T-helper 1 cell treated with Interleukin-12 subunit alpha and Interleukin-12 subunit beta and Interleukin-4 antibody, amounts not matched to agents 30 μg/mL and 1 μg/mL, for 36 hours (primary cell): ENCODE data around the gene PHKA1.
"Not testable (repeated sequence)": the region's sequence is repeated elsewhere in the genome, so short reads cannot be mapped to it uniquely, and the experiment has no call there.

Experiments used
- H3K27ac Mint-ChIP-seq: one replicate; pipeline ENCODE4 v1.8.0; 2021; ENCODE audit warnings: mild to moderate bottlenecking, mixed read lengths
- H3K27me3 Mint-ChIP-seq: one replicate; pipeline ENCODE4 v1.8.0; 2021; ENCODE audit warnings: low read depth, mixed read lengths
- H3K36me3 Mint-ChIP-seq: one replicate; pipeline ENCODE4 v1.8.0; 2021; ENCODE audit warnings: low read depth, mixed read lengths
- H3K4me1 Mint-ChIP-seq: one replicate; pipeline ENCODE4 v1.8.0; 2021; ENCODE audit warnings: low read depth, mixed read lengths
- H3K4me3 Mint-ChIP-seq: one replicate; pipeline ENCODE4 v1.8.0; 2021; ENCODE audit warnings: mild to moderate bottlenecking, moderate library complexity, mixed read lengths
- H3K9me3 Mint-ChIP-seq: one replicate; pipeline ENCODE4 v1.8.0; 2021; ENCODE audit warnings: mixed read lengths

Gene PHKA1

DNA sequence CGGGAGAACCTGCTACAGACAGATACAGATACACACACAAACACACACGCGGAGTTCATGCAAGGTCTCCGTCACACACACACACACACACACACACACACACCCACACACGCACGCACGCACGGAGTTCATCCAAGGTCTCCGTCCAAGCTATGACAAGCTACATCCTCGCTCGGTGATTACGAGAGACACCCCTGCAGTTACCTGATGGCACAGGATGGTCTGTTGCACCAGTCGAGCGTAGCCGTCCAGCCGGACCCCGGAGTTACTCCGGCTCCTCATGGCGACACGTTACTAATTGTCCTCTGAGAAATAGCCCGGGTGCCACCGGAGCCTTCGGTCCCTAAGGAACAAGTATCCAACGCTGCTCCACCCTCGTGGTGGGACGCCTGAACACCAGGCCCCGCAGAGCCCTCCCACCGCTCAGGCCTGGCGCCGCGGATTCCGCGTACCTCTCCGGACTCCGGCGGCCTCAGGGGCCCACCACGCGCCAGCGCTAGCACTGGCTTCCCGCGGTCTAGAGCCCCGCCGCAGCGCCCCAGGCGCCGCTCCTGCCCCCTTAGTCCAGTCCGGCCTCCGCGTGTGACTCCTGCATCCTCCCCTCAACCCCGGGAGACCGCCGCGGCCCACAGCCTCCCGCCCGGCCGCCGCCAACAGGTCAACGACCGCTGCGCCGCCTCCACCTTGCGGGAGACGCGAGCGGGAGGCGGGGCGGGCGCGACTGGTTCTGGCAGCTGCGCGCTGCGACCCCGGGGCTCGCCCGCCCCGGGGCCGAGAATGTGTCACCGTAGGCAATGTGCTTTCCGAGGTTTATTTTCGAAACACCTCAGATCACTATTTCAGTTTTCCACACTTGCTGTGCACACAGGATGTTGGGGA is at the start of gene PHKA1:
Gene PHKA1 (minus strand): TSS at position 708 of the 879 bp plus-strand sequence. CDS start 426 bp downstream, at position 282.
- not testable (repeated sequence) for H3K4me1 Mint-ChIP-seq, H3K36me3 Mint-ChIP-seq, H3K27me3 Mint-ChIP-seq, H3K9me3 Mint-ChIP-seq
- peak within 1 kb of the TSS; percentile 20 for H3K27ac Mint-ChIP-seq
- peak within 1 kb of the TSS; percentile 65 for H3K4me3 Mint-ChIP-seq

DNA sequence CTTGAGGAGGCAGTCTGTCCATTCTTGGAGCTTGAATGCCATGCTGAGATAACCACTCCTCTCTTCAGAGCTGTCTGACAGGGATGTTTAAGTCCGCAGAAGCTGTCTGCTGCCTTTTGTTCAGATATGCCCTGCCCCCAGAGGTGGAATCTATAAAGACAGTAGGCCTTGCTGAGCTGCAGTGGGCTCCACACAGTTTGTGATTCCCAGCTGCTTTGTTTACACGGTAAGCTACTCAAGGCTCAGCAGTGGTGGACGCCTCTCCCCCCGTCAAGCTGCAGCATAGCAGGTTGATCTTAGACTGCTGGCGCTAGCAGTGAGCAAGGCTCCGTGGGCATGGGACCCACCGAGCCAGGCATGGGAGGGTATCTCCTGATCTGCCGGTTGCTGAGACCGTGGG is 46.3 kb upstream of the PHKA1 start:
- not testable (repeated sequence) for H3K27me3 Mint-ChIP-seq, H3K4me1 Mint-ChIP-seq, H3K4me3 Mint-ChIP-seq, H3K9me3 Mint-ChIP-seq, H3K36me3 Mint-ChIP-seq, H3K27ac Mint-ChIP-seq

DNA sequence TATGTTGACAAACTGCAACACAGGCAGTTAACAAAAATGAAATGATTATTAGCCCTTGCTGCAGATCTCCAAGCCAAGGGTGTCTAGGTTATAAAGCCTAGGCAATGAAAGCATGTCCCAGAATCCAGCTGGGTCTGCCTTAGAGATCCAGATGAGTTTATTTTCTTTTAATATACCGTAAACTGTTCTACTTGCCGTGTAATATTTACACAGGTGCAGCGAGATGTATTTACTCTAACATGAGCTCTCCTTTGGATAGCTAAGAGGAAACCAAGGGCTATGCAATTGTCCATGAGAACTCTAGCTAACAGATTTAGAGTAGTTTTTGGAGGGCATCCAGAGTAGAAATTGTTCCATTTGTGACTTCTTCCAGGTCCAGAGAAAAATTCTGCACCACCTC is 34.4 kb upstream of the PHKA1 start:
- not testable (repeated sequence) for H3K27me3 Mint-ChIP-seq, H3K4me1 Mint-ChIP-seq, H3K36me3 Mint-ChIP-seq, H3K27ac Mint-ChIP-seq, H3K4me3 Mint-ChIP-seq, H3K9me3 Mint-ChIP-seq

DNA sequence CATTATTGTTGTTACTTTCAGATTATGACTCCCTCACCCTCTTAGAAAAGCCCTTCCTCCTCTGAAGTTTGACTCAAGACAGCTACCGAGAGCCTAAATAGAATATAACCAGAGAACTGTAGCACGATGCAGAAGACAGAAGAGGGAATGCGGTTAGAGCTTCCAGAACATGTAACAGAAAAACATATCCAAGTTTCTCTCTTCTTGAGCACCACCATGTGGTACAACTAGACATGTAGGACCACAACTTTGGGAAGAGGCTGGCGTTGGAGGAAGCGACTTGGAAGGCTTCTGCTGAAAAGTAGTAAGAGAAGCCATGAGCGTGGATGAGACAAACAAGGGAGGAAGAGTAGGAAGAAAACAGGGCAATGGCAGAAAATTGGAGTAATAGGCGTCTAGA is 31.4 kb upstream of the PHKA1 start:
- not testable (repeated sequence) for H3K27ac Mint-ChIP-seq, H3K9me3 Mint-ChIP-seq, H3K27me3 Mint-ChIP-seq, H3K4me1 Mint-ChIP-seq, H3K36me3 Mint-ChIP-seq, H3K4me3 Mint-ChIP-seq

DNA sequence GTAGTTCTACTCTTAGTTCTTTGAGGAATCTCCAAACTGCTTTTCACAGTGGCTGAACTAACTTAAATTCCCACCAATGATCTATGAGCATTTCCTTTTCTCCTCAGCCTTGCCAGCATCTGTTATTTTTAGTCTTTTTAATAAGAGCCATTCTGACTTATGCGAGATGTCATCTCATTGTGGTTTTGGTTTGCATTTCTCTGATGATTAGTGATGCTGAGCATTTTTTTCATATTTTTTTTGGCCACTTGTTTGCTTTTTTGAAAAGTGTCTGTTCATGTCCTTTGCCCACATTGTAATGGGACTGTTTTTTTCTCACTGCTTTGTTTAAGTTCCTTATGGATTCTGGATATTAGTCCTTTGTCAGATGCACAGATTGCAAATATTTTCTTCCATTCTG is 21.5 kb upstream of the PHKA1 start:
- no peaks in the 10 kb centered on the region for H3K36me3 Mint-ChIP-seq
- H3K9me3 Mint-ChIP-seq = no peaks in the 10 kb centered on the region
- no peak overlapping the region for H3K4me3 Mint-ChIP-seq
- no peak overlapping the region for H3K27ac Mint-ChIP-seq
- H3K4me1 Mint-ChIP-seq = no peaks in the 10 kb centered on the region
- H3K27me3 Mint-ChIP-seq = peaks cover 21% of the 10 kb centered on the region

DNA sequence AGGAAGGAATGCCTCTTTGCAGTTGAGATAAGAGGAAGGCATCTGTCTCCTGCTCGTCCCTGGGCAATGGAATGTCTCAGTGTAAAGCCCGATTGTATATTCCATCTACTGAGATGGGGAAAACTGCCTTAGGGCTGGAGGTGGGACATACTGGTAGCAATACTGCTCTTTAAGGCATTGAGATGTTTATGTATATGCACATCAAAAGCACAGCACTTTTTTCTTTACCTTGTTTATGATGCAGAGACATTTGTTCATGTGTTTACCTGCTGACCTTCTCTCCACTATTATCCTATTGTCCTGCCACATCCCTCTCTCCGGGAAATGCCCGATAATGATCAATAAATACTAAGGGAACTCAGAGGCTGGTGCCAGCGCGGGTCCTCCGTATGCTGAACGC is 19.5 kb upstream of the PHKA1 start:
- H3K4me1 Mint-ChIP-seq, H3K4me3 Mint-ChIP-seq, H3K9me3 Mint-ChIP-seq, H3K27ac Mint-ChIP-seq, H3K36me3 Mint-ChIP-seq: not testable (repeated sequence)
- peaks cover 21% of the 10 kb centered on the region for H3K27me3 Mint-ChIP-seq

DNA sequence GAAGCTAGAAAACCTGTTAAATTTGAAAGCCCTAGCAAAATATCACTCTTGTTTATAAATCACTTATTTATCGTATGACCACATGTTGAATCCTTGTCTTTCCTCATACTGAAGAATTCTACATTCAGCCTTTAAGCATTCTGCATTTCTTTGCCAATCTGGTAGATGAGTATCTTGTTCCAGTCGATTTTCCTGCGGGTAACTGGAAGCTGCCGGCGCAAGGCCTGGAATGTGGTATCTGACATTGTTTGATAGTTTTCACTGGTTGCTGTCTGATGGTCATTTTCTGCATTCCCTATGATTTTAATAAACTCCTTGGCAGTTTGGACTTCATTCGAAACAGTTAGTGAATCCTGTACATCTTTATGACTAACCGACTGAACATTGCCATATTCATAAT is 13.7 kb upstream of the PHKA1 start:
- Mint-ChIP-seq H3K36me3 (no peaks in the 10 kb centered on the region), H3K27ac (no peak overlapping the region), H3K4me1 (no peaks in the 10 kb centered on the region), H3K27me3 (peaks cover 21% of the 10 kb centered on the region), H3K4me3 (no peak overlapping the region), H3K9me3 (no peaks in the 10 kb centered on the region)

DNA sequence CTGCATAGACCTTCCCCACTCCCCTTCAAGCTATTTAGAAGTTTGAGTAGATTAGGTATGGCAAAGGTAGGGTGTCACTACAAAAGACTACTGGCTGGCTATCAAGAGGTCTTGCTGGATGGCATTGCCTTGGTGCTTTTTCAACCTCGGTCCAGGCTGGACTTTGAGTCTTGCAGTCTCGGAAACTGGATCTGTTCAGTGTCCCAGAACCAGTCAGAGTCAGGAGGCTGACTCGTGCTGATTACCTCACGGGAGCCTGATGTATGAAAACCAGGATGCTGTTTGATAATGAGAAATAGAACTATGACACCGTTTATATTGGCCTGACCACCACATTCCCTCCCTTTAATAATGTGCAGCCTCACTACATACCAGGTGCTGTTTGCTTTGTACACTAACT is 2.7 kb upstream of the PHKA1 start:
- Mint-ChIP-seq H3K9me3 (no peaks in the 10 kb centered on the region), H3K36me3 (no peaks in the 10 kb centered on the region), H3K27ac (no peak overlapping the region), H3K4me1 (peaks cover 8% of the 10 kb centered on the region), H3K4me3 (no peak overlapping the region), H3K27me3 (peaks cover 3% of the 10 kb centered on the region)

DNA sequence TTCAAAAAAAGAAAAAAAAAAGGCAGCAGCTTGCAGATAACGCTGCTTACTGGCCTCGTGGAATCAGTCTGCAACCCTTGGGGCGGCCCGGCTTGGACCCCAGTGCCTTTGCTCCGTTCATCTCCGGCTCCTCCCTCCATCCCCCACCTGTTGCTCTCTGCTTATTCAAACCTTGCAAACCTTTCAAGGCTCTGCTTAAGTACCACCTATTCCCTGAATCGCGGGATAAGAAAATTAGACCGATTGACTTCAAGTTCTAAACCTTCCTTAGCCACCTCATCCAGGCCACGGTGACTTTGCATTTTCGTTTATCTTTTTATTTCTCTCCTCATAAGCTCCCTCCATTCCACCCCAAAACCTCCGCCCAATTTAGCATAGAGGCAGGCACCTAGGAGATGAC is 1.4 kb upstream of the PHKA1 start:
- Mint-ChIP-seq H3K4me1 (peaks cover 8% of the 10 kb centered on the region), H3K27me3 (peaks cover 3% of the 10 kb centered on the region), H3K9me3 (no peaks in the 10 kb centered on the region), H3K4me3 (no peak overlapping the region), H3K27ac (no peak overlapping the region), H3K36me3 (no peaks in the 10 kb centered on the region)

DNA sequence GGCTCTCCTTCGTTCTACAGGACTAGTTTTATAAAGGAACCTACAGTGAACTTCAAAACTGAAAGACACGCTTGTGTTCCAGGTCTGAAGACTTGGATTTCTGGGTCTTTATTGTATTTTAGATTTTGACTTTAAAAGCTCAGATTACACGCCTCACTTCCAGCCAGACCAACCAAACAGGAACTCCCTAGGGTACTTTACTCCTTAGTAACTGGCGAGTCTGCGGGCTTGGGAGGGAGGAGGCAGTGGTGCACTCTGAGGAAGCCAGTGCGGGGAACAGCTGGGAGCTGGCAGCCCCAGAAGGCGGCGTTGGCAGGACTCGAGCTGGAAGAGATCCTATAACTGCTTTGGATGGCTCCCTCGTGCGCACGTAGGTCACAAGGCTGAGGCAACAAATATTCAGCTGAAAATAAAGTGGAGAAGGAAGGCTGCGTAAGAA is 391 bp upstream of the PHKA1 start:
- Mint-ChIP-seq H3K4me1 (peaks cover 8% of the 10 kb centered on the region), H3K27ac (peak overlapping the region; percentile 20), H3K27me3 (peaks cover 3% of the 10 kb centered on the region), H3K9me3 (no peaks in the 10 kb centered on the region), H3K36me3 (no peaks in the 10 kb centered on the region), H3K4me3 (peak overlapping the region; percentile 57)

DNA sequence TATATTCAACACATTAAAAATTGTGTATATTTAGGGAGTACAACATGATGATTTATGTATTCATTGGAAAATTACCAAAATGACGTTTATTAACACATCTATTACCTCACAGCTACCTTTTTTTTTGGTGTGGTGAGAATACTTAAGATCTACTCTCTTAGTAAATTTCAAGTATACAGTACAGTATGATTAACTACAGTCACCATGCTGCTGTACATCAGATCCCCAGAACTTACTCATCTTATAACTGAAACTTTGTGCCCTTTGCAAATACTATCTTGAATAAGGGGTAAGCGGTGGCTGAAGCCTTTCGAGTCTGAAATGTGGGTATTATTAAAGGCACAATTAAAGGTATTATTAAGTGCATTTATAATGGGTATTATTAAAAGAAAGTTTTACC is 976 bp downstream of the PHKA1 start:
- Mint-ChIP-seq H3K27ac (no peak overlapping the region), H3K4me3 (peak overlapping the region; percentile 65), H3K4me1 (peaks cover 8% of the 10 kb centered on the region), H3K27me3 (peaks cover 3% of the 10 kb centered on the region), H3K9me3 (no peaks in the 10 kb centered on the region), H3K36me3 (no peaks in the 10 kb centered on the region)

DNA sequence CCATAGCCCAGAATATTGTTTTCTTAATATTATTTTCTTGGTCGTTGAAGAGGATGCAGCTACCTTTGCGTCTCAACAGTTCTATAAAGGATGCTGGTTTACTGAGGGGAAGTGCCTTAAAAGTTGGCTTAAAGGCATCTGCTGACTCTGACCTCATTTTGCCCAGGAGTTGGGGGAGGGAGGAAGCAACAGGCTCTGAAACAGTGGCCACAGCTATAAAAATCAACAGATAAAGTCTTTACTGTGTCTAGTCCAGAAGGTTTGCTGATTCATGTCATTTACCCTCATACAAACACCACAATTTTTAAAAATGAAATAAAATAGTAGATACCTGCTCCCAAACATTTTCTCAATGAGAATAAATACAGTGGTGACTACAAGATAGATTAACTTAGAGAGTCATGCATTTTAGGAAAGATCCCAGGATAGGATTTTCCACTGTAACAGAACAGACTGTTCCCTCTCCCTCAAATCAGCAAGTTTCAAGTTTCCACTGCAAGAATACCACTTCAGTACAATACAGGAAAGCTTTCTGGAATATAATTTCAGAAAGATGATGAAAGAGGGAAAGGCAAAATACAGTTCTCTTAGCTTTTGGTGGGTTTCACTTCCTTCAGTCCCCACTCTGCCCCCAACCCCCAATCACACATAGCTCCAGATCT is 1.9 kb downstream of the PHKA1 start:
- Mint-ChIP-seq H3K4me1 (peaks cover 8% of the 10 kb centered on the region), H3K27me3 (no peaks in the 10 kb centered on the region), H3K36me3 (no peaks in the 10 kb centered on the region), H3K4me3 (no peak overlapping the region), H3K27ac (no peak overlapping the region), H3K9me3 (no peaks in the 10 kb centered on the region)

DNA sequence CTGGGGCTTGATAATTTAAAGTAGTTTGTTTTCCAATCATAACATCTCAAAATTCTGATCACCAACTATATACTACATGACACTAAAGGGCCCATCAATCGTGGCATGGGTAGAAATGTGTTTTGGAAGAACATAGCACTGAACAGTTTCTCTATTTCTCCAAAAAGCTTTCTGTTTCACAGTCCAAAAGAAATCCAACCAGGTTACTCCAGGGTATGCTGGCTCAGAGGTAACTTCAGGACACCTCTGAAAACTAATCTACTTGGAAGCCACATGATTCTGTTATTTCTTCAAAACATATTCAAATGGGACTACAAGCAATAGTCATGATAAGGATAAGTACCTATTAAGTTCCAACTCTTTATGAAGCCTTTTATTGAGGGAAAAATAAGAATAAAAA is 8.3 kb downstream of the PHKA1 start:
- Mint-ChIP-seq H3K27me3 (no peaks in the 10 kb centered on the region), H3K27ac (no peak overlapping the region), H3K4me1 (no peaks in the 10 kb centered on the region), H3K9me3 (no peaks in the 10 kb centered on the region), H3K4me3 (no peak overlapping the region), H3K36me3 (no peaks in the 10 kb centered on the region)

DNA sequence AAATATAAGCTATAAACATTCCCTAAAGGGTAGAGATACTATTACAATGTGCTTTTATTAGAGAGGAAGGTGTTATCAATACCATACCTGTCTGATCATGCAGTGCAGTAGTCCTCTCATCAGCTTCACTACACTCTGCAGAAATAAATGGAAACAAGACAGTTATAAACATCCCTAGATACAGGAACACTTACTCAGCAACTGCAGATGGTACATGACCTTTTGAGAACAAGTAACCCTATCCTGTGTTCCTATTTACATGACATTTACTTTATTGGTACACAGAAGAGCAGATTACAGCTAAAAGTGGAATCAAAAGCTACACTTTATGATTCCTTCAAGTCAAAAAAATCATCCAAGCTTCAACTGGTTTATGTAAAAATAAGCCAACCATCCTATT is 9.0 kb downstream of the PHKA1 start:
- no peak overlapping the region for H3K4me3 Mint-ChIP-seq
- H3K4me1 Mint-ChIP-seq = no peaks in the 10 kb centered on the region
- H3K36me3 Mint-ChIP-seq = no peaks in the 10 kb centered on the region
- H3K9me3 Mint-ChIP-seq = no peaks in the 10 kb centered on the region
- no peaks in the 10 kb centered on the region for H3K27me3 Mint-ChIP-seq
- no peak overlapping the region for H3K27ac Mint-ChIP-seq

DNA sequence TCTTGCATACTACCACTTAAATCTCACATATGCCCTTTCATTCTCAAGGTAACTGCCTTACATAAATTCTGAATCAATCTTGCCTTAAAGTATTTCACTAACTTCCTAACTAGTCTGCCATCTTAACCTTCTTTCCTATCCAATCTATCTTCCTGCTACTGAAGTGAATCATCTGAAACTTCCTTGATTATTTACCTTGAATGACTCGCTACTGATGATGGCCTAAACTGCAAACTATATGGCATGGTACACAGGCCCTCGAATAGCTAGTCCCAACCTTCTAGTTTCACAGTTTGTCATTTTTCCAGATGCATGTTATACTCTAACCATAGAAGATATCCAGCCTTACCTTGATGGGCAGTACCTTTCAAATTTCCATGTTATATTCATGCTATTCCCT is 19.9 kb downstream of the PHKA1 start:
- Mint-ChIP-seq H3K9me3 (no peaks in the 10 kb centered on the region), H3K4me3 (no peak overlapping the region), H3K36me3 (no peaks in the 10 kb centered on the region), H3K27me3 (no peaks in the 10 kb centered on the region), H3K27ac (no peak overlapping the region), H3K4me1 (no peaks in the 10 kb centered on the region)
